Cardiac muscle cell (in vitro differentiated cells and primary cell): ENCODE measurements around the gene ATP5F1E. TPM values are rescaled to one million over a fixed set of nuclear protein-coding genes. Genes with fewer than 3 reads are reported as not detected.
A peak's percentile ranks its signal among the peaks of the same experiment; 100 is the strongest.

Source experiments
- DNase-seq, 2 donors: peaks; one replicate each; pipeline versions ENCODE4 v3.0.0 to v3.0.0-alpha.2; 2010 to 2017; ENCODE audit warnings: low read depth in 1 of 2, low spot score in 1 of 2
- H3K27ac ChIP-seq: fragments of 200-600 bp; sonication (generic); 2 replicates; pipeline ENCODE4 v1.5.1; 2016
- H3K27me3 ChIP-seq: fragments of 200-600 bp; sonication (generic); 2 replicates; pipeline ENCODE4 v1.6.0; 2016; ENCODE audit warnings: control low read depth
- H3K36me3 ChIP-seq: fragments of 200-600 bp; sonication (generic); 2 replicates; pipeline ENCODE4 v1.5.1; 2016; ENCODE audit warnings: control low read depth
- H3K4me1 ChIP-seq: fragments of 200-600 bp; sonication (generic); 2 replicates; pipeline ENCODE4 v1.8.1; 2017; ENCODE audit warnings: low read depth, mild to moderate bottlenecking, mixed run types
- H3K4me3 ChIP-seq: fragments of 200-600 bp; sonication (generic); 2 replicates; pipeline ENCODE4 v1.5.1; 2016; ENCODE audit warnings: mild to moderate bottlenecking
- H3K9me3 ChIP-seq: fragments of 200-600 bp; sonication (generic); 2 replicates; pipeline ENCODE4 v1.5.1; 2017; ENCODE audit warnings: low read depth, mild to moderate bottlenecking, control low read depth
- polyA plus RNA-seq: library from polyadenylated mRNA; unstranded; fragments of >200 nt; fragmentation: Nextera tagmentation; extraction: Ambion mirVana; gene quantifications from 2 replicates; pipeline ENCODE4 v1.2.1, GENCODE V29; 2016
- total RNA-seq: library from RNA; depleted of rRNA; stranded (reverse); fragments of >200 nt; gene quantifications from 2 replicates; pipeline ENCODE4 v1.2.3, GENCODE V29; 2016
- TF ChIP-seq, protein P1 (sequence below): IDR thresholded peaks from 2 replicates; pipeline ENCODE4 v1.5.1; 2012; ENCODE audit warnings: low read depth, mild to moderate bottlenecking, low read length

The ATP5F1E gene
- total and polyA plus RNA-seq, 2 experiments from 2014 or later: 17.9 to 281 TPM

DNA sequence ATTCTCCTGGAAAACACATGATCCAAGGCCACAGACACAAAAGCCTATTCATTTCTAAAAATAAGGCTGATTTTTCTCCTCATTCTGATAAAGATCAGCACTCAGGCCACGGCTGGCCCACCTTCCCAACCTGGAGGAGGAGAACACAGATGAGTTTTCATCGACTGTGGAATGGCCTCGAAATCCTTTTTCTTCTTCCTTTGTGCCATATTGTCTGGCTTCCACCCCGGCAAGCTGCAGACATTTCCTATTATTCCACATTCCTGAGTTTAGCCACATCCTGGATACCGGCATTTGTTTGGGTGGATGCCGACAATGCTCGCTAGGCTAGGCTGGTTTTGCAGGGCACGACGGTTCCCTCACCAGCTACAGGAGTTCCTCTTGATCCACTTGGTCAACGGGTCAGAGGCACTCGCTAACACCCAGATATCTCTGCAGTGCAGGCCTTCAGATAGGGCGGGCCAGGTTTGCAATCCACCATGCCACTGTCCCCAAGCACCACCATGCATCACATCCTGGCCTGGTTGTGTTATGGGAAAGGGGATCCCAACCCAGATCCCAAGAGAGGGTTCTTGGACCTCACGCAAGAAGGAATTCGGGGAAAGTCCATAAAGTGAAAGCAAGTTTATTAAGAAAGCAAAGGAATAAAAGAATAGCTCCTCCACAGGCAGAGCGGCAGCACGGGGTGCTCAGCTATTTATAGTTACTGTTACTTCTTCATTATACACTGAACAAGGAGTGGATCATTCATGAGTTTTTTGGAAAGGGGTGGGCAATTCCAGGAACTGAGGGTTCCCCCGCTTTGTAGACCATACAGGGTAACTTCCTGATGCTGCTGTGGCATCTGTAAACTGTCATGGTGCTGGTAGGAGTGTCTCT, 20.9 kb downstream of the ATP5F1E start:
- Histone ChIP-seq H3K9me3 (no peaks in the 10 kb centered on the region), H3K36me3 (no peaks in the 10 kb centered on the region), H3K4me1 (peaks cover 24% of the 10 kb centered on the region), H3K27ac (no peak overlapping the region), H3K27me3 (no peaks in the 10 kb centered on the region), H3K4me3 (no peak overlapping the region)
- peak in 1 of 2 donors; percentile 95 for DNase-seq
- TF ChIP-seq, protein P1, sequence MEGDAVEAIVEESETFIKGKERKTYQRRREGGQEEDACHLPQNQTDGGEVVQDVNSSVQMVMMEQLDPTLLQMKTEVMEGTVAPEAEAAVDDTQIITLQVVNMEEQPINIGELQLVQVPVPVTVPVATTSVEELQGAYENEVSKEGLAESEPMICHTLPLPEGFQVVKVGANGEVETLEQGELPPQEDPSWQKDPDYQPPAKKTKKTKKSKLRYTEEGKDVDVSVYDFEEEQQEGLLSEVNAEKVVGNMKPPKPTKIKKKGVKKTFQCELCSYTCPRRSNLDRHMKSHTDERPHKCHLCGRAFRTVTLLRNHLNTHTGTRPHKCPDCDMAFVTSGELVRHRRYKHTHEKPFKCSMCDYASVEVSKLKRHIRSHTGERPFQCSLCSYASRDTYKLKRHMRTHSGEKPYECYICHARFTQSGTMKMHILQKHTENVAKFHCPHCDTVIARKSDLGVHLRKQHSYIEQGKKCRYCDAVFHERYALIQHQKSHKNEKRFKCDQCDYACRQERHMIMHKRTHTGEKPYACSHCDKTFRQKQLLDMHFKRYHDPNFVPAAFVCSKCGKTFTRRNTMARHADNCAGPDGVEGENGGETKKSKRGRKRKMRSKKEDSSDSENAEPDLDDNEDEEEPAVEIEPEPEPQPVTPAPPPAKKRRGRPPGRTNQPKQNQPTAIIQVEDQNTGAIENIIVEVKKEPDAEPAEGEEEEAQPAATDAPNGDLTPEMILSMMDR: no peak

DNA sequence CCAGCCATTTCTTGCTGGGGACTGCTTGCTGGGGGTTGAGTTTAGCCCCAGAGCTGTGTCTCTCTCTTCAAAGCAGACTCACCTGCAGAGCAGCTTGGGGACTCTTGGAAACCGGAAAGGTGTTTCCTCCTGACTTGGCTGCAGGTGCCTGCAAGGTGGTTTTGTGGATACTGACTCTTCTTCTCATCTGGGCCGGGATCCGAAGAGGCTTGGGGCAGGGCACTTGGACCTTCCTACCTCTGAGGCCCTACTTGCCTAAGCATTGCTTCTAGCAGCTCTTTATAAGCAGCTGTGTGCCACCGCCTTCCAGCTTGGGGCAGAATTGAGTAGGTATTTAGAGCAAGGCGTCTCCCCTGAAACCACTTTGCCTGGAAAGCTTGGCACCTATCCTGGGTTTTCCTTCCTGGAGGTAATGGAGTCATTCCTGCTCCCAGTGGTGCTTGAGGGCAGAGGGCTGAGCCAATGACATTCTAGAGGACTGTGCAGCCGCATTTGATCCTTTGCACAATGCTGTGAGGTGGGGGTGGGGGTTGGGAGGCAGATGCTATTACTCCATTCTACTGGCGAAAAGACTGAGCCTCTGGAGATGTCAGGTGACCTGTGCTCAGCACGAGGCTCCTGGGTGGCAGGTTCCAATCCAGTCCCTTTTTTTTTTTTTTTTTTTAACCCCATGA, 21.7 kb downstream of the ATP5F1E start:
- Histone ChIP-seq H3K27me3 (no peaks in the 10 kb centered on the region), H3K27ac (no peak overlapping the region), H3K36me3 (no peaks in the 10 kb centered on the region), H3K9me3 (no peaks in the 10 kb centered on the region), H3K4me1 (peaks cover 22% of the 10 kb centered on the region), H3K4me3 (no peak overlapping the region)
- peak in 1 of 2 donors; percentile 45 for DNase-seq
- TF ChIP-seq, protein P1: no peak

DNA sequence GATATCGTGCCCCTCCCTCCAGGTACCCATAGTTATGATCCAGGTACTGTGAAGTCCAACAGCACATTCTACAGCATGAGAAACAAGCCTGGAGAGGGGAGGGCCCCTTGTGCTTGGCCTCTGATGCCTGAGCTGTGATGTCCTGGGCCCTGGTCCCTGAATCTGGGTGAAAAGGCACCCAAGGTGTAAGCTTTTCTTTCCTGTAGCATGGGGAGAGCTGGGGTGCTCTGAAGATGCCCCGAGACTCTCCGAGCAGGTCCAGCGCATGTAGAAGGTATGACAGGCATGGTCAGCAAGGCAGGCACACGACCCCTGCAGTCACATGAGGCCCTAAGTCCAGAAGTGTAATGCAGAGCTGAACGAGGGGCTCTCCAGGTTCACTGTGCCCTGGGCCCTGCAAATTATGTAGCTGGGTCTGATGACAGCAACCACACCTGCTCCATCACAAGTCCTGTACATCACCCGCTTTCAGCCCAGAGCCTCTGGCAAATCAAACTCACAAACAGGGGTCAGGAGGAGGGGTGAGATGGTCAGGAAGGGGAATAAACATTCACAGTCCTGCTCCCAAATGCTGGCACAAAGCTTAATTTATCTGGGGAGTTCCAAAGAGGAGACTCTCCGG, 23.3 kb downstream of the ATP5F1E start:
- no peak overlapping the region for H3K4me3 ChIP-seq
- H3K27ac ChIP-seq: no peak overlapping the region
- H3K36me3 ChIP-seq: no peaks in the 10 kb centered on the region
- H3K4me1 ChIP-seq: peaks cover 12% of the 10 kb centered on the region
- no peaks in the 10 kb centered on the region for H3K27me3 ChIP-seq
- no peak for DNase-seq
- no peaks in the 10 kb centered on the region for H3K9me3 ChIP-seq
- TF ChIP-seq, protein P1: no peak

DNA sequence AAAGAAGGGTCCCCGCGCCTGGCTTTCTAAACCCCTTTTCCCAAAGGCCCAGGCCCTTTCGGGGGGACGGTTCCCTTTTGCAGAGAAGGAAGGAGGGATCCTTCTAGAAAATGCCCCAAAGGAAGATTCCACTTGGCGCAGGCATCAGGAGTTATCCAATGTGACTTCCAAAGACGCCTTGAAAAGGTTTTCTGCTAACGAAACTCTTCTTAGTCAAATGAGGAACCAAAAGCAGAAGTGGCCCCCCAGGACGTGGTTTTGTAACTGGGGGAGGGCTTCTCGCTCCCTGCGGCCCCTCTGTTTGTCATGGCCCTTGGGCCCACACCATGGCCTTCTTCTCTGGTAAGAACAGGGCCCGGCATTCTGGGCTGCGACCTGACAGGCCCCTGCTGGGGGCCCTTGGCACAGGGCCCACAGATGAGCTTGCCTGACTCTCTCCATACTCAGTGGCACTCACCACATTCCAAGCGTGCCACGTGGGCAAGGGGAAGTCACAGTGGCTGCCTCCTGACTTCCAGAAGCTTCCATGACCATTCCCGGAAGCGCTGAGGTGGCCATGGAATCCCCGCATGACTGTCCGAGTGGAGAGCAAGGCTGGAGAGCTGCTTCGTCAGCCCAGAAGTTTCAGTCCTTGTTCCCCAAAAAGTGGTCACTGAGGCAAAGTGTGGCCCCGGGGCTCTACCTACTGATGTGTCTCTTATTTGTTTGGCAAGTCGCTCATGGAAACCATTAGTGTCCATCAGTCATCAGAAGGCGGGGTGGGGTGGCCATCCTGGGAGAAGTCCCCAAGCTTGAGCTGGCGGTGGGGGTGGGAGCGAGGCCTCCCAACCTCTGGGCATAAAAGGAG, 24.2 kb downstream of the ATP5F1E start:
- no peak overlapping the region for H3K4me3 ChIP-seq
- TF ChIP-seq, protein P1: no peak
- H3K27ac ChIP-seq: no peak overlapping the region
- H3K4me1 ChIP-seq: peaks cover 12% of the 10 kb centered on the region
- DNase-seq: no peak
- H3K36me3 ChIP-seq: no peaks in the 10 kb centered on the region
- no peaks in the 10 kb centered on the region for H3K9me3 ChIP-seq
- H3K27me3 ChIP-seq: no peaks in the 10 kb centered on the region
